Measurements from ENCODE around the gene GSTM1.
"Not testable (repeated sequence)": the region's sequence is repeated elsewhere in the genome, so short reads cannot be mapped to it uniquely, and the experiment has no call there.

GSTM1 gene

DNA sequence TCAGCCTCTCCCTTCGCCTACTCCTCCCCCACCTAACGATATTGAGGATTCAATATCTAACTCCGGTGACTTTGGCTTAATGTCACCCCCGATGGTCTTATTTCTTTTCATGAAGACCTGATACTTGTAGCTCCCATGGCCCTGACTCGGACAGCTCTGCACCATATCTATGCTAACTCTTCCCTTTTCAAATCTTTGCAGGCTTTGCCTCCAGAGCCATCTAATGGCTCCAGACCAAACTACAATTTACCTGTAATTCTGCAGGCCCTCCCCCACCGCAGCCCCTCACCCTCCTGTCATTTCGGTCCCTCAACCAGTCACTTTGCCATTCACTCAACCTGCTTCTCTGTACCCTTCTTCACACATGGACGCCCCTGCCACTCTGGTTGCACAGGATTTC lies 16.6 kb downstream of the GSTM1 start:
- no peak for DNase-seq

DNA sequence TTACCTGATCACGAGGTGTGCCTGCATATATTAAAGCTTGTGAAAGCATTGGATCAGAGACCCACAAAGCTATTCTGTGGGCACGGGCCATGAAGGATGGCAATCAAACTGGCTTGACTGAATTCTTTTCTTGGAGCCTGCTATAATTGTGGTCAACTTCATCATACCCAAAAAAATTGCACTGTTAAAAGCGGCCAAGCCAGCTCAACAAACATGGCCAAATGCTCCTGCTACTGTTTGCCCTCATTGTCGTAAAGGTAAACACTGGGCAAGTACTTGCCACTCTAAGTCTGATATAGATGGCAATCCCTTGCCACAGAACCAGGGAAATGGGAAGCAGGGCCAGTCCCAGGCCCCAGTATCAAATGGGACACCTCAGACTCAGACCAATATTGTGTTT lies 17.8 kb downstream of the GSTM1 start:
- DNase-seq, result no peak

GRCh38 chr1:109708949-109709348 lies 21.3 kb downstream of the GSTM1 start:
- DNase-seq, result not testable (repeated sequence)

DNA sequence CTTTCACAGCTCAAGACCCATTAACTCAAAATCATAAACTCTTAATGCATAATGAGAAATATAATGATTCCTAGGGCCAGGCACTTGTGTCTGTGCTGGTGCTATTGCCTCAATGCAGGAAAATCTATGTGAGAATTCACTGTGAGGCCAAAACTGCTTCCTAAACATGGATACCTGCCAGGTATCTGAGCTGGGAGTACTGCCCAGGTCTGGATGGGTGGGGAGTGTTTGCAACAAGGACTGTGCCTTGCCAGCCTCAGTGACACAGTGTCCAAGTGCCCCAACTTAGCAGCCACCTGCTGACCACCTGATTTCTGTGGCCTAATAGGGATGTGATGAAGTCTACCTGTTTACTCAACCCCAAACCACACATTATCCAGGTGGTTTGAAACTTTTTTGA lies 22.2 kb downstream of the GSTM1 start:
- DNase-seq, result not testable (repeated sequence)

- DNase-seq, result not testable (repeated sequence)
Observed at GRCh38 chr1:109711593-109712320, 24.1 kb downstream of the GSTM1 start, which contains the start of gene GSTM5. Gene GSTM5 (plus strand): TSS chr1:109712251. CDS start chr1:109712313, 62 bp downstream.

DNA sequence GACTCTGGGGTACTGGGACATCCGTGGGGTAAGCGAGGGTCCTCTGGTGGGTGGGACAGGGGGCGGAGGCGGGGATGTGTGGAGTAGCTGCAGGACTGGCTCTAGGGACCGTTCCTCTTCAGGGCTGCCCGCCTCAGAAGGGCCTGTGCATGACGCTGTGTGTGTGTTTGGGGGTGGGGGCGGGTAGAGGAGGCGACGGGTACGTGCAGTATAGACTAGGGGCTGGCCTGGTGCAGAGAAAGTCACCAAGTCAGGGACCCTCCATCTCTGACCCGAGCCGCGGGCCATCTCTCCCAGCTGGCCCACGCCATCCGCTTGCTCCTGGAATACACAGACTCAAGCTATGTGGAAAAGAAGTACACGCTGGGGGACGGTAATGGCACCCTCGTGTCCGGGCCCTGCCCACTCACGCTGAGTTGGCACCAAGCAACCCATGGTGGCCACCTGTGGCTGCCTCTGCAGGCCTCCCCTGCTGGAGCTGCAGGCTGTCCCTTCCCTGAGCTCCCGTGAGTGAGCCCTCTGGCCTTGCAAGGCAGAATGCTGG lies 24.8 kb downstream of the GSTM1 start:
- DNase-seq, result no peak

GRCh38 chr1:109713636-109714035 lies 26.0 kb downstream of the GSTM1 start:
- no peak for DNase-seq

DNA sequence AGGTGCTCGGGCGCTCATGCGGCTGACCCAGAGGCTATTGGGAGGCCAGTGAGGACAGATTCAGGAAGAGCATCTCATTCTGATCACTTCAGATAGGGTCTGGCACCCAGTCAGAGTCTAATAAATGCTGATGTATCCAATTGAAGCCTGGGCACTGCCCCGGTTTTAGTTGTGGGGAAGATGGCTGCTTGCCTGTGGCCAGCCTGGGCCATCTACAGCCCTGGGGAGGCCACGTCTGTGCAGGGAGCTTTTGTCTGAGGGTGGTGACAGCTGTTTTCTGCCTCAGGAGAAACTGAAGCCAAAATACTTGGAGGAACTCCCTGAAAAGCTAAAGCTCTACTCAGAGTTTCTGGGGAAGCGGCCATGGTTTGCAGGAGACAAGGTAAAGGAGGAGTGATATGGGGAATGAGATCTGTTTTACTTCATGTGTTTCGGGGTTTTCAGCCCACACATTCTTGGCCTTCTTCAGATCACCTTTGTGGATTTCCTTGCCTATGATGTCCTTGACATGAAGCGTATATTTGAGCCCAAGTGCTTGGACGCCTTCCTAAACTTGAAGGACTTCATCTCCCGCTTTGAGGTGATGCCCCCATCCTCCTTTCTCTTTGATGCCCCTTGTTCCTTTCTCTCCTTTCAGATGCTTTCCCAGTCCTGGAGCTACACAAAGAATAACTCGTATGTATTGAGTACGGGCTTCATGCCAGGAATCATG lies 27.2 kb downstream of the GSTM1 start:
- no peak for DNase-seq

DNA sequence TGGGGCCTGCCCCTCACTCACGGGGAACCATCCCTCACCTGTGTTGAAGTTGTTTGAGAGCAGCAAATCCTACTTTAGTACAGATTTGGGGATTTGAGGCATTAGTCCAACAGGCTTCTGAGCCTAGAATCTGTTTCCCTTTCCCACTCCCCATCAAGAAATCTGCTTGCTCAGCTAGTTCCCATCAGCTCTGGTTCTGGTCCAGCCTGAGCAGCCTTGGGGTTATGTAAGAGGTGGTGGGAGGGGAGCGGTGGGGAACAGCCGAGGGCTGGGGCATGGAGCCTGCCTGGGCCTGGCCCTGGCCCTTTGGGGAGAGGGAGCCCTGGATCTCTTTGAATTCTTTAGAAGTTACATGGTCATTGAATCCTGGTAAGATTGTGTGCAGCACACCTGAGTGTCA lies 28.5 kb downstream of the GSTM1 start:
- no peak for DNase-seq

GRCh38 chr1:109716570-109717090 lies 29.0 kb downstream of the GSTM1 start:
- no peak for DNase-seq

DNA sequence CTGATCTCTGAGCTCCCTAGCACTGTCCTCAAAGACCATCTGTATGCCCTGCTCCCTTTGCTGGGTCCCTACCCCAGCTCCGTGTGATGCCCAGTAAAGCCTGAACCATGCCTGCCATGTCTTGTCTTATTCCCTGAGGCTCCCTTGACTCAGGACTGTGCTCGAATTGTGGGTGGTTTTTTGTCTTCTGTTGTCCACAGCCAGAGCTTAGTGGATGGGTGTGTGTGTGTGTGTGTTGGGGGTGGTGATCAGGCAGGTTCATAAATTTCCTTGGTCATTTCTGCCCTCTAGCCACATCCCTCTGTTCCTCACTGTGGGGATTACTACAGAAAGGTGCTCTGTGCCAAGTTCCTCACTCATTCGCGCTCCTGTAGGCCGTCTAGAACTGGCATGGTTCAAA lies 30.1 kb downstream of the GSTM1 start:
- no peak for DNase-seq

DNA sequence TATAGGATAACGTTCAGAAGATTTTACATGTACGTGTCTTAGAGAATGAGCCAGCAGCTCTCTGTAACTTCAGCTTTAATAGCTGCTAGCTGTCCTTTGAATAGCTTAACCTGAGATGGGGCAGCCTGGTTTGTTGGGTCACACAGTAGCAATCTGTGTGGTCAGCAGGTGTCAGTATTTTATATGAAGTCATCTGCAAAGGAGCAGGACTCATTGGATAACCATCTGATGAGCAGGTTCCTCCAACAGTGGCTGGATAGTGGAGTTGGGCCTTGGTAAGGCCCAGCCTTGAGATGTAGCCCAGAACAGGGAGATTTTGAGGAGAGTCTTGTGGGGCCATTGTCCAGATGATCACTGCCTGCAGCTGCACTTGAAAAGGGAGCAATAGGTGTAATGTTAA lies 30.9 kb downstream of the GSTM1 start:
- no peak for DNase-seq

GRCh38 chr1:109719337-109719837 lies 31.8 kb downstream of the GSTM1 start:
- DNase-seq, result no peak

DNA sequence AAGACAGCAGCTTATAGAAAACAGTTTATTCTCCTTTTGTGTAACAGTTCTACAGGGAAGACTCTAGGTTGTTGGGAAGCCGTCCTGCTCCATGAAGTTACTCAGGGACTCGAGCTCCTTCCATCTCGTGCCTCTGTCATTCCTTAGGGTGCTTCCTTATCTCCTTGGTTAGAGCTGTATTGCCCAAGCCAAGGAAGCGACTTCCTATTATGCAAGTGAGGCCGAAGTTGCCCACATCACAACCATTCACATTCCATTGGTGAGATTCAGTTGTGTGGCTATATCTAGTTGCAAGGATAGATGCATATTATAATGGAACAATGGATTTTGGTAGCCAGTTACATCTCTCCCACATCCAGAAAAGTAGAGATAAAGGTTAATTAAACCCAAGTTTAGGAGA lies 33.4 kb downstream of the GSTM1 start:
- DNase-seq, result no peak

- DNase-seq, result no peak
Observed at GRCh38 chr1:109721971-109722370, 34.4 kb downstream of the GSTM1 start.

- no peak for DNase-seq
Observed at GRCh38 chr1:109722908-109723691, 35.5 kb downstream of the GSTM1 start.

DNA sequence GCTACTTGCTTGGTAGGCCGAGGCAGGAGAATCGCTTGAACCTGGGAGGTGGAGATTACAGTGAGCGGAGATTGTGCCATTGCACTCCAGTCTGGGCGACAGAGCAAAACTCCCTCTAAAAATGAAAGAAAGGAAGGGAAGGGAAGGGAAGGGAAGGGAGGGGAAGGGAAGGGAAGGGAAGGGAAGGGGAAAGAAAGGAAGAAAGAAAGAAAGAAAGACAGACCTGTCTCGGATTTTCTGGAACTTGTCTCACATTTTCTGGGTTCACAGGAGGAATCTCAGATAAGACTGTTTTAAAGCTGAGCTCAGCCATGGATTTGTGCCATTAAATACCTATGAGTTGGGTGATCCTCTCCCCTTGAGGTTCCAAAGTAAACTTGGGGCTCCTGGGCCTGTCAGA lies 37.3 kb downstream of the GSTM1 start:
- DNase-seq, result no peak

DNA sequence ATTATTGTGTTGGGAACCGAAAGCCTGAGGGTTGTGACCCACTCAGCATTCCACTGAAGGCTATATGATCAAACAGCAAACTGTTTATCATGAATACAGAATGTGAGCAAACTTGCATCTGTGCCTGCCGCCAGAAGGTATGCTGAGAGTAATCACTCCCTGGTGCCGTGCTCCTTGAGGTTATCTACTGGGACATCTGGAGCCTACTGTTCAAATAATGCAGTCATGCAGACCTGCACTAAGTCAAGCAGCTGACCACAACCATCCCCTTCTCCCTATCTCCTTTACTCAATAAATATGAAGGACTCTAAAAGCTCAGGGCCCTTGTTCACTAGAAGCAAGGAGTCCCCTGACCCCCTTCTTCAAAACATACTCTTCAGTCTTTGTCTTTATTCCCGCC lies 37.9 kb downstream of the GSTM1 start:
- DNase-seq, result no peak

DNA sequence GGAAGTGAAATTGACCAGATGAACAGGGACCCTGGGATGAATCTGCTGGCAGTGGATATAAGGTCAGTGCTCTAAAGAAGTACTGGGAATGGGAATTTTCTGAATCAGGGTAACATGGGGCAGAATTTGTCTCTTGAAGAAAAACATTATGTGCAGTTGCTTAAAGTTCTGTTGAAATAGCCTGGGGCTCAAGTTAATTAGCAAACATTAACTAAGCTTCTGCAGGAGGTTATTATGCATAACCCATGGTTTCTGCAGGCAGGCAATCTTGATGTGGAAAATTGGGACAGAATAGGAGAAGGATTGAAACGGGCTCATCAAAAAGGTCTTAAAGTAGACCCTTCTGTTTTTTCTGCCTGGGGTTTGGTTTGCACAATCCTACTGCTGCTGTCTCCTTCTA lies 38.4 kb downstream of the GSTM1 start:
- no peak for DNase-seq

GRCh38 chr1:109726728-109727373 lies 39.2 kb downstream of the GSTM1 start:
- no peak for DNase-seq

GRCh38 chr1:109728870-109729269 lies 41.3 kb downstream of the GSTM1 start:
- DNase-seq, result no peak

GRCh38 chr1:109730666-109731065 lies 43.0 kb downstream of the GSTM1 start:
- no peak for DNase-seq
